HG03521 (cell line): Measurements from ENCODE around the gene MTCL1.
A peak's percentile ranks its signal among the peaks of the same experiment; 100 is the strongest.

Experiments used
- ATAC-seq: cut with Tn5 transposase; IDR thresholded peaks from one replicate; pipeline ENCODE4 v1.9.1; 2021; ENCODE audit warnings: mild to moderate bottlenecking, moderate library complexity; ENCODE audit not compliant: unreplicated experiment

MTCL1 gene

DNA sequence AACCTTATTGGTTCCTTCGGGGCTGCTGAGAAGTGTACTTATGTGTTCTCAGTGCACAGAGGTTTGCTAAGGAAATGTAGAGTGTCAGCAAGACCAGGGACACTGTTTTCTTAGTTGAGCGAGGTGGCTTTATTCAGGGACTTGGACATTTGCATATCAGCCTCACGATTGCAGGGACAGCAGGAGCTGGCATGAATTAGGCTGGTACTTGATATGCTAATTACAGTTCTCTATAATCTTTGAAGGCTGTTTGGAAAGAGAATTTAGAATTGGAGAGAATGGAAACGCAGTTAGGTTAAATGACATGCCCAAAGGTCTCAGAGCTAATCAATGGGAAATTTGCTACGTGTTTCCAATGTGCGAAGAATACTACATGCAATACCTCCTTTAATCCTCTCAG is 18.7 kb upstream of the MTCL1 start:
- ATAC-seq, result no peak

DNA sequence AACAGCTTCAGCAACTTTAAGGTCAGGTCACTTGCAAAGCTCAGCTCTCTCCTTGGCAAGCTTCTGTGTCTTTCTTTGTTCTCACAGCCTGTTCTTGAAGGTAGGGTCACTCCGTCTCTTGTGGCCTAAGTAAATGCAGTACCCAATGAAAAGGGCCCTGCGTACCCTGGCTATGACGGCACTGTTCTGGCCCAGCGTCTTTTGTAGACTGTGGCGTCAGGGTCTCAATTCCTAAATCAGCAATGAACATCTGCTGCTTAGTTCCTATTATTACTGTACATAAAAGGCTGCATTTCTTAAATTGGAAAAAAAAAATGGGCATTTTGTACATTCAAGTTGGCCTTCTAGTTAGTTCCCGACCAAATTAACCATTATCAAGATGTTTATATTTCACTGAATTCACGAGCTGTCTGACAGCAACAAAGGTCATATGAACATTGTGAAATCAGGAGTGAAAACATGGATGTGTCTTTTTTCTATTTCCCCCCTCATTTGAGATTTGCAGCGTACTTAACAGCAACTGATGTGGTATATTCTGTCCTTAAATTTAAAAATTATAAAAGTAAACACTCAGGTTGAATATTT is 17.0 kb upstream of the MTCL1 start:
- no peak for ATAC-seq

DNA sequence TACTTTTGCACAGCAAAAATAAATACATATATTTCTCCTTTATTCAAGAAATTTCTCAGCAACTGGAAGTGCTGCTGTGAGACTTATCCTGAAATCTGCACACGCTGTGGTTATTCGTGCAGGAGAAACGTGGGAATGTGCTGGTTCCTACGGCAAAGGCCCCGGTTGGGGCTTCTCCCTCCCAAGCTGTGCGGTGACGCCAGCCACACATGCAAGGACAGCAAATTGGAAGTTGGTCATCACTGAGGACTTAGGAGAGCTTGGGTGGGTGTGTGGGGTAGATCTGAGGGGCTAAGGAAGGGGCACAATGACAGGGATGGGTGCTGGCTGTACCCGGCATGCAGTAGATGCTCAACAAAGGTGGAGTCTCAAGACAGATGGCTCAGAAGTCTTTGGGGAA is 16.5 kb upstream of the MTCL1 start:
- no peak for ATAC-seq

DNA sequence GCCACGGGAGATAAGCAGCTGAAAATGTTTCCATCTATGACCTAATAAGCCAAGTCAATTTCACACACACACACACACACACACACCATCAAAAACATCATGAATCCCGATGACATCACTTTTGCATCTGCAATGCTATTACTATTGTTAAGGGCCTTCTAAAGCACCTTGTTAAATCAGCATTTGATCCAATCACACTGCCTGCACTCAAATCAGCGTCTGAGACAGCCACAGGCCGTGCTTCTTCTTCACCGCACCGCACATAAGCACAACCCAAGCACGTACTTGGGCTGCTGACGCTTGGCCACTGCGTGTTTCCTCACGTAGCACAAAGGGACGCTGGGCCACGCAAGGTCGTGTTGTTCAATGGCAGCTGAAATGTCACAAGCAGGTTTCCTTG is 15.8 kb upstream of the MTCL1 start:
- no peak for ATAC-seq

DNA sequence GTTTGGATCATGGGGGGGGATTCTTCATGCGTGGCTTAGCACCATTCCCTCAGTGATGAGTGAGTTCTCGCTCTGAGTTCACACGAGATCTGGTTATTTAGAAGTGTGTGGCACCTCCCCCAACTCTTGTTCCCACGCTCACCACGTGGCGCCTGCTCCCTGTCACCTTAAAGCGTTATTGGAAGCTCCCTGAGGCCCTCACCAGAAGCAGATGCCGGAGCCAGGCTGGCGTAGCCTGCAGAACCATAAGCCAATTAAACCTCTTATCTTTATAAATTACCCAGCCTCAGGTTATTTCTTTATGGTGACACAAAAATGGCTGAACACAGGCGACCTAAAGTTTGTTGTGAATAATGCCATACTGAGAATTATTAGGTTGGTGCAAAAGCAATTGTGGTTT is 10.5 kb upstream of the MTCL1 start:
- no peak for ATAC-seq

DNA sequence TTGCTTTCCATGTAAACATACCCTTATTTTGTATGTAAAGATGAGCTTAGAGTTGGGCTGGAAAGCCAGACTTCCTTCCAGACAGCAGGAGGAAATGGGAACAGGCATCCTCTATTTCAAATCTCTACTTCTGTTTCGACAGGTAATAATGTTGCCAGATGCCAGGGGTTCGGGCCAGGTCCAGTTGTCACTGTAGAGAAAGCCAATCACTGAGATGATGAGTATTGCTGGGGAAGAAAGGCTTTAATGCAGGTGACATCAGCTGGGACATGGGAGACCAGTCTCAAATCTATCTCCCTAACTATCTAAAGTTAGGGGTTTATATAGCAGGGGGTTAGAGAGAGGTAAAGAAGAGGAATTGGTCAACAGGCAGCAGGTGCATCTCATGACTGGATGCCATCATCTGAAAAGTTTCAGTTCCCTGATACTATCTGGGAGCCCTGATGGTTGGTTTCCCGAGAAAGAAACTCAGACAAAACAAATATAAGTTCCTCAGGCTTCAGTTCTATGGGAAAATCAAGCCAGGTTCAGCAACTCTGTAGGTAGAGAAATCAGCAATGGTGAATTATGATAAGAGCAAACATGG is 9.3 kb upstream of the MTCL1 start:
- peak; percentile 58 for ATAC-seq

DNA sequence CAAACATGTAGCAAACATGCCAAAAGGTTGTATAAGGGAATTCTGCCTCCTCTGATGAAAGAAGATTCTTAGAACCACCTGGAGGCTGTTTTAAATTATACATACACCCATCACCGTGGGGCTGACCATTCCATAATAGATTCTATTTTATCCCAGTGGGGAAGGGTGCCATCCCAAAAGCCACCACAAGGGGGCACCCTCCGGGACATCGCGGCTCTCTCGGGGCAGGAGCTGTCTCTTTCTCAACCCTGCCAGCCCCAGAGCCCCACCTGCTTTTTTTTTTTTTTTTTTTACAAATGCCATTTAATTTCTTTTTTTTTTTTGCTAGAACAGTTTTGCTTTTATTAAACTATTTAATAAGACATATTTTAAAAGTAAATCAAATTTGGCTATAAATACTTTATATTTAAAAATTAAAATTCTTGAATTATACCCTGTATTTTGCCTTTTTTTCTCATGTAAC is 8.6 kb upstream of the MTCL1 start:
- ATAC-seq, result no peak

DNA sequence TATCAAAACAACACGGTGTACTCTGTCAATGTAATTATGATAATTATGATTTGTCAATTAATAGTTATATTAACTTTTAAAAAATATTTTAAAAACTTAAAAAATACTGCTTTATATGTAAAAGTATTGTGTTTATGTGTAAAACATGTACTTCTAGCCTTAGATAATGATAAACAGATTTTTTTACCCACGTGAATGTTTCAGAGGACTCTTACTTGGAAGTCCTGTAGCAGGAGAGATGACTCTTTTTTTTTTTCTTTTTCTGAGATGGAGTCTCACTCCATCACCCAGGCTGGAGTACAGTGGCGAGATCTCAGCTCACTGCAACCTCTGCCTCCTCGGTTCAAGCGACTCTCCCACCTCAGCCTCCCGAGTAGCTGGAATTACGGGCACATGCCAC is 6.2 kb upstream of the MTCL1 start:
- ATAC-seq, result no peak

DNA sequence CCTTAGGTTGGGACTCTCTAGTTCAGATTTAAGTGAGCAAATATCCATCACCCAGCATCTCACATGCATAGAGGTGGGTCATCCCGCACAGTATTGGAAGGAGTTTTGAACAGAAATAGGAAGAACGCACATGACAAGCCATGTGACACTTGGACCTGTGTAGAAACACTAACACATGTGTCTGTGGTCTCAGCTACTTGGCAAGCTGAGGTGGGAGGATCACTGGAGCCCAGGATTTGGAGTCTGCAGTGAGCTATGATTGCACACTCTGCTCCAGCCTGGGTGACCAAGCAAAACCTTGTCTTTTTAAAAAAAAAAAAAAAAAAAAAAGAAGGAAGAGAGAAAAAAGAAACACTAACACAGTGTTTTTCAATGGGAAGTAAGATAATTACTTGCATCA is 5.4 kb upstream of the MTCL1 start:
- ATAC-seq, result no peak

DNA sequence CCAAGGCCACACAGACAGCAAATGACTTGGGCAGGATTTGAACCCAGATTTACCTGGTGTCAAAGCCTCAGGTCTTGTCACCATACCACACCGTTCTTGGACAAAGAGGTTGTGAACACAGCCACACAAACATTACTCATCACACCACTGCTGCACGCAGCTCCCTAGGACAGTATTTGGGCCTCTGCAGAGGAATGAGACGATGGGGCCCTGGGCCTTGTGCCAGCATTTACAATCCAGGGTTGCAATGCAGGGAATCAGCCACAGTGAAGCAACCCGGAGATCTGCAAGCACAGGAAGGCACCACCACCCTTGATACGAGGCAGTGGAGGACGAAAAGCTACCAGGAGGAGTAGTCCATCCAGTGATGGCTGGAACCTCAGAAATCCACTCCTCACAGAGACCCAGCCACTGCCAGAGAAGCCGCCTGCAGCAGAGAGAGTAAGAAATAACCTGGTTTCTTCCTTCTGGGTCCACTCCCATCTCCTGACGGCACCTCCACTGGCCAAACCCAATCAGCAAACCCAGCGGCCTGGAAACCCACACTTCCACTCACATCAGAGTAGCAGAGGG is 3.7 kb upstream of the MTCL1 start:
- no peak for ATAC-seq

DNA sequence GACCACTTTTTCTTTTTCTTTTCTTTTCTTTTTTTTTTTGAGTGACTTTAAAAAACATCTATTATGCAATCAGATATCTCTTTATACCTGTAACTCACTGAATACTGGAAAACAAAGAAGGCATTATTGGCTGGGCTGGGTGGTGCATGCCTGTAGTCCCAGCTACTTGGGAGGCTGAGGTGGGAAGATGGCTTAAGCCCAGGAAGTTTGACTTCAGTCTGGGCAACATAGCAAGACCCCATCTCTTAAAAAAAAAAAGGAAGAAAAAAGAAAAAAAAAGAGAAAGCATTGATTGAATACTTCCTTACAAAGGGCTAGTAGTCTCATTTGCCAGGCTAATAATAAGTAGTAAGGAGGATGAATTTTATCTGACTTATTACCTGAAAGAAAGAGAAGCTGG is 2.7 kb upstream of the MTCL1 start:
- ATAC-seq, result no peak

DNA sequence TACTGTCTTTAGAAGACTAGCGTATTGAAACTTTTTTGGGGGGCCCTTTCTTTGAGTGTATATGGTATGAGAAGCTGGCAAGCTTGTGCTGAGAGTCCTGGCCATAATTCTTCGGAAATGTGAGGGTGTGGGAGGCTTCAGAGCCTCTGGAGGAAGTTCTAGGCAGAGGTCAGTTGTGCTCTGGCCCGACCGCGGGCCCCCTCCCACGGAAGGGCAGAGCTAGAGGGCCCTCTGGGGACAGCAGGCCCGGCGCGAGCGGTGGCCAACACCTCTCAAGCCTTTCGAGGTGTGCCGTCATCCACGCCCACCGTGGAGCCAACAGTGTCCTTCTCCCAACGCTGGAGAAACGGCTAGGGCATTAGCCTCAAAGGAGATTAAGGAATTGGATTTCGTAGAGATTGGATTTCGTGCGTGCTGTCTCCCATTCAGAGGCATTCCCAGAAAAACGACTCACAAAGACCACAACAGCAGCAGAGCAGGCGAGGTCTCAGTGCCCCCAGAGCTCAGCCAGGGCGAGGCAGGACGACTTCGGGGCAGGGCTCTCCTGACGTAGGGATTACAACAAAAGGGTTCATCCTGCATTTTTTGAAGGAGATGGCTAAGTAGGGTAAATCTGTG is 2.2 kb upstream of the MTCL1 start:
- no peak for ATAC-seq

DNA sequence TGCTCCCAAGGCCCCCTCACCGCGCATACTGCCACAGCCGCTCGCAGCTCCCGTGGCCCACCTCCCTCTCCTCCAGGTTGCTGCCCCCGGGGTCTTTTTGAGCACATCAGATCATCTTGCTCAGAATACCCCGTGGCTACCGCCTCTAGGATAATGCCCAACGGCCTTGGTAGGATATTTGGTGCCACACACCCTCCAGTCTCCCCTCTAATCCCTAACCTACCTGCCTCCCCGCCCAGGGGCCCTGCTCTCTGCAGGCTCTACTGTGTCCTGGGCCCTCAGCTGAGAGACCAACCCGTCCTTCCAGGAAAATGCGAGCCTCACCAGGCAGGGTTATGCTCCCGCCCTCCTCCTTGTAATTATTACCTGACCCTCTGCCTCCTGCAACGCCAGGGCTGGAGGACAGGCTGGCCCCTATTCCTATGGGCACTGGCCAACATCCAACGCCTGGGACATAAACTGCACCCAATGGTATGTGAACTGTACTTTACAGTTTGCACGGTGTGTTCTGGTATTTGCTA is 1.5 kb upstream of the MTCL1 start:
- ATAC-seq, result no peak

DNA sequence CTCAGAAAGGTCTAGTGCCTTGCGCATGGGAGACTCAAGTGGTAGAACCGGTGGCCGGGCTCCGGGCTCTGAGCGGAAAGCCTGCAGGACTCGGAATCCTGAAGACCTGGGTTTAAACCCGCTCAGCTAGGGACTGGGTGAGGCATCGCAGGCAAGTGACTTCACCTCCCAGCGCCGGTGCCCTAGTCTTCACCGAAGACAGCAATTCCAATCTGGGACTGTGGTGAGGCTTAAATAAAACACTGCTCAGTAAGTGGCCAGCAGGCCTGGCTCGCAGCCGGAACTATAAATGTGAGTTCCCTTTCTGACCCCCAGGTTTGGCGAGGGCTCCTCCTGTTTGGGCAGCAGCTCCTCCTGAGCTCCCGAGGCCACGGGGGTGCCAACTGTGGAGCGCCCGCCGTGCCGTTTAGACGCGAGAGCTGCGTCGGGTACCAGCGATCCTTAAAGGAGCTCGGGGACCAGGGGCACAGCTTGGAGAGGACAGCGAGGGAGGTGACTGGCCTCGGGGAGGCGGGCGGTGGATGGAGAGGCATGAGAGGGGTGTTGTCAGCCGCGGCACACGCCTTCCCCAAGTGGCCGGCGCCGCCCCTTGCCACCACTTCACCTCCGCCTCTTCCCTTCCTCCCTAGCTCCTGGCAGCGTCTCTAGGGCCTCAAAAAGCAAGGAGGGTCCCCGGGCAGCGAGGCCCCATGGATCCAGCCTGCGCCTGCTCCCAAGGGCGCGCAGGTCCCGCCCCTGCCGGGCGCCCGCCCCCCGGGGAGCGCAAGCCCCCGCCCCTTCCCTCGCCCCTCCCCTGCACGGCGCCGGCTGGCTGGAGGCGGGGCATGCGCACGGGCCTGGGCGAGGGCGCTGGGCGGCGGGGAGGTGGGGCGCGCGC is 757 bp upstream of the MTCL1 start:
- ATAC-seq, result peak; percentile 82

DNA sequence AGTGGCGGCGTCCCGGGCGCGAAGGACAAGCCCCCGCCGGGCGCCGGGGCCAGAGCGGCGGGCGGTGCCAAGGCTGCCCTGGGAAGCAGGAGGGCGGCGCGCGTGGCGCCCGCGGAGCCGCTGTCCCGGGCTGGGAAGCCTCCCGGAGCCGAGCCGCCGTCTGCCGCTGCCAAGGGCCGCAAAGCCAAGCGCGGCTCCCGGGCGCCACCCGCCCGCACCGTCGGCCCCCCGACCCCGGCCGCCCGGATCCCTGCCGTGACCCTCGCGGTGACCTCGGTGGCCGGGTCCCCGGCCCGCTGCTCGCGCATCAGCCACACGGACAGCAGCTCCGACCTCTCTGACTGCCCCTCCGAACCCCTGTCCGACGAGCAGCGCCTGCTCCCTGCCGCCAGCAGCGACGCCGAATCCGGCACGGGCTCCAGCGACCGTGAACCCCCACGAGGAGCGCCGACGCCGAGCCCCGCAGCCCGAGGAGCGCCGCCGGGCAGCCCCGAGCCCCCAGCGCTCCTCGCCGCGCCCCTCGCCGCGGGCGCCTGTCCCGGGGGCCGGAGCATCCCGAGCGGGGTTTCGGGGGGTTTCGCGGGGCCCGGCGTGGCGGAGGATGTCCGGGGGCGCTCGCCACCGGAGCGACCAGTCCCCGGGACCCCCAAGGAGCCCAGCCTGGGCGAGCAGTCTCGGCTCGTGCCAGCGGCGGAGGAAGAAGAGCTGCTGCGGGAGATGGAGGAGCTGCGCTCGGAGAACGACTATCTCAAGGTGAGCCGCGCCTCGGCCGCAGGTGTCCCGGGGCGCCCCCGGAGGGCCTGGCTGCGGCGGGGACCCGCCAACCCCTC is 820 bp downstream of the MTCL1 start:
- ATAC-seq, result peak; percentile 6

DNA sequence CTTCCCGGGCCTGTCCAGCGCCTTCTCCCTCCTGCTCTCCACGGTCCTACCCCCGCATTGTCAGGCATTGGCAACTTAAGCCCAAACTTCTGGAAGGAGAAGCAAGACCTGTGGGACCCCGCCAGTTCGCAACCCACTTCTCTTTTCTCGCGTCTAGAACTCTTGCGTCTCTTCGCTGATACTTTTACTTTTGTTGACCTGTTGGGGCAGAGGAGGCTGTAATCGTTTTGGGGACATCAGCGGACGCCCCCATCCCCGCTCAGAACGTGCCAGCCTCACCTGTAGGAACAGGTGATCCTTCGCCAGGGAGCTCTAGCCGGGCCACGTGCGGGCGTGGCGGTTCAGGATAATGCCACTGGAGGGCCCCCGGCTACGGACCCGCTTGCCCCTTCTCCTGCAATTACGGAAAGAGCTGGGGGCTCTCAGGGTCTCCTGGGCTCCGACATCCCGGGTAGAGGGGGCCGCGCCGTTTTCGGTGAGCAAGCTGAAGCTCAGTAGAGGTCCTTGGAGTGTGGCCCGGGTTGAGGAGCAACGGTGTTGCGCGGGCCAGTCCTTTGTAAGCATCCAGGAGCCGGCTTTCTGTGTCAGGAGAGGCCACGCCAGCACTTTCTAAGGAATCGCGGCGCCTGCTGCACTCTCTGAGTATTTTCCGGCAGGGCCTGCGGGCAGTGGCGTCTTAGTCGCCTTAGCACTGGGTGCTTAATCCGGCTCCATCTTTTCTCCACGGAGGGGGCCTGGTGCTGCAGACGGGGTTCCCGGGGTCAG is 1.6 kb downstream of the MTCL1 start:
- ATAC-seq, result no peak

DNA sequence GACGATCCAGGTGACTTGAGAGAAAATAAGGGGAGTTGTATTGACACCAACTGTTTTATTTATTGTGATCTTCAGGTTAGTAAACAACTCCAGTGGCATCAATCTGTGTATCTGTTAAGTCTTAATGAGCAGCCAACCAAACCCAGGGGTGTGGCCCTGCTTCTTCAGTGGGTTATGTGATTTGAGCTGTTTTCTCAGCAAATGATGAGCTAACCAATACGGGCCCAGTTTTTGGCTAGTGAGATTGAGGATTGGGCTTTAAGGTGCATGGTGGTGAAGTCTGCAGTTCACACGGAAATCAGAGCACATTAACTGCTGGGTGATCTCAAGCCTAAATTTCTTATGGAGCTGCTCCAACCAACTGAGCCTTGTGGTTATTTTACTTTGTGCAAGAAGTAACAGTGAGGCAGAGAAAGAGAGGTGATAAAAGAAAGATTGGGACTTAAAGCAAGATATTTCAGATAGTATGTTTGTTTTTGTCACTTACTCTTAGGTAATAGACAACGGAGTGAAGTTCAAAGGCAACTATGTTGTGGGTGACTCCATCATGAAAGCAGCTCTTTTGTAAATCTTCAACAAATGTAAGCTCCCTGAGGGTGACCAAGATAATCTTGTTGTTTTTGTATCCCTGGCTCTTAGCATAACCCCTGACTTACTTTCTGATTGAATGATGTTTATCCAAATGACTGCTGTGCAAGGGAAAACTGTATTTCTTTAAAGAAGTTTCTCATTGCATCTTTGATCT is 2.4 kb downstream of the MTCL1 start:
- no peak for ATAC-seq

DNA sequence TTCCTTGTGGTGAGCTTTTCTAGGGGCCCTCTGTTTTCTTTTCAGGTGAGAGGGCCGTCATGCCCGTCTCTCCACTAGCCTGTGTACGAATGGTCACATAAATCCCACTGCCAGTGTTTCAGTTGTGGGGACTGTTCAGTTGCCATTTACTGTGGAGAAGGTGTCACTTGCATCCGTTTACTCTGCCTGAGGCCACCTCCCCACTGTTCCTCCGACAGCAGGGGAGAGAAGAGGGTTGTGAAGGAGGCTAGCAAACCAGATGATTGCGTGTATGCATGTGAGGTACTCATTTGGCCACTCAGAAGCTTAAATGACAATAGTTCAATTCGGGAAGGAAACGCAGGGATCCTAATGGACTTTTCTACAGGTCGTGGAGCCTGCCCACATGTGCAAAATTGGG is 3.3 kb downstream of the MTCL1 start:
- no peak for ATAC-seq
